Measurements from ENCODE around the gene HACE1.

- TF ChIP-seq CTCF (conservative IDR thresholded peaks at IDR 0.05; ENCODE audit: low read length) (no peak), EZH2phosphoT487 (IDR thresholded peaks at IDR 0.05; ENCODE audit: borderline replicate concordance) (no peak)
Observed at GRCh38 chr6:104689551-104690205, 170.0 kb downstream of the HACE1 start.

Measured in Loucy (cell line).